Iris pigment epithelial cell (primary cell): Measurements from ENCODE around the gene SPDYC.

Experiments used
- DNase-seq: peaks from one replicate; pipeline ENCODE4 v3.0.0-alpha.2; 2011; ENCODE audit warnings: low read depth

SPDYC gene

GRCh38 chr11:65206901-65207300, 36.9 kb downstream of the SPDYC start:
- no peak for DNase-seq

- DNase-seq = no peak
These were observed 38.1 kb downstream of the SPDYC start for GRCh38 chr11:65207918-65208784.

- no peak for DNase-seq
These were observed 39.0 kb downstream of the SPDYC start for GRCh38 chr11:65208785-65209710.

- DNase-seq = no peak
These were observed 39.8 kb downstream of the SPDYC start for GRCh38 chr11:65209711-65210360.

GRCh38 chr11:65210361-65210731, 40.3 kb downstream of the SPDYC start:
- no peak for DNase-seq

- no peak for DNase-seq
These were observed 40.7 kb downstream of the SPDYC start for GRCh38 chr11:65210748-65211147.

GRCh38 chr11:65211293-65212105, 41.5 kb downstream of the SPDYC start:
- DNase-seq = no peak

GRCh38 chr11:65212226-65212801, 42.3 kb downstream of the SPDYC start:
- DNase-seq = no peak

GRCh38 chr11:65213322-65214211, 43.5 kb downstream of the SPDYC start:
- peak; percentile 15 for DNase-seq

- DNase-seq = no peak
These were observed 44.3 kb downstream of the SPDYC start for GRCh38 chr11:65214212-65214845.

GRCh38 chr11:65215441-65216076, 45.5 kb downstream of the SPDYC start:
- no peak for DNase-seq

- no peak for DNase-seq
These were observed 46.8 kb downstream of the SPDYC start for GRCh38 chr11:65216830-65217229.

- DNase-seq = no peak
These were observed 47.7 kb downstream of the SPDYC start for GRCh38 chr11:65217441-65218423.

GRCh38 chr11:65218446-65218845, 48.4 kb downstream of the SPDYC start:
- DNase-seq = no peak

GRCh38 chr11:65219930-65220213, 49.8 kb downstream of the SPDYC start:
- peak; percentile 11 for DNase-seq

GRCh38 chr11:65221026-65221425, 51.0 kb downstream of the SPDYC start:
- DNase-seq = no peak
